ENCODE data around the gene KCNJ10. TPM values are rescaled to one million over a fixed set of nuclear protein-coding genes. Genes with fewer than 3 reads are reported as not detected.

The KCNJ10 gene
- total RNA-seq, 1 donor from 2014 or later = not detected

DNA sequence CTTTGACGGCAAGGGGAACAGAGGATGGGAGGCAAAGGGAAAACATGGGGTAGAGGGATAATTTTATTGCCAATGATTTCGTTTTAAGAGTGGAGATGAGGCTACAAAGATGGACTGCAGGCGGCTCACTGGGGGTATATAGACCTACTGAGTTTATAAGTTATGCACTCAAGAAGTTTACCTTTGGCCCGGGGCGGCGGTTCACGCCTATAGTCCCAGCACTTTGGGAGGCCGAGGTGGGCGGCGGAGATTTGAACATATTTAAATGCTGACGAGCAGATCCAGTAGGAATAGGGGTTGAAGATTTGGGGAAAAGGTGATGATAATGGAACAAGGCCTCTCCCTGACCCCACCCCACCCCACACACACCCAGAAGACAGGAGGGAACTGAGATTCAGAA, 107.8 kb downstream of the KCNJ10 start:
- no peak for DNase-seq (ENCODE audit: low spot score)
- TF ChIP-seq, protein P1, sequence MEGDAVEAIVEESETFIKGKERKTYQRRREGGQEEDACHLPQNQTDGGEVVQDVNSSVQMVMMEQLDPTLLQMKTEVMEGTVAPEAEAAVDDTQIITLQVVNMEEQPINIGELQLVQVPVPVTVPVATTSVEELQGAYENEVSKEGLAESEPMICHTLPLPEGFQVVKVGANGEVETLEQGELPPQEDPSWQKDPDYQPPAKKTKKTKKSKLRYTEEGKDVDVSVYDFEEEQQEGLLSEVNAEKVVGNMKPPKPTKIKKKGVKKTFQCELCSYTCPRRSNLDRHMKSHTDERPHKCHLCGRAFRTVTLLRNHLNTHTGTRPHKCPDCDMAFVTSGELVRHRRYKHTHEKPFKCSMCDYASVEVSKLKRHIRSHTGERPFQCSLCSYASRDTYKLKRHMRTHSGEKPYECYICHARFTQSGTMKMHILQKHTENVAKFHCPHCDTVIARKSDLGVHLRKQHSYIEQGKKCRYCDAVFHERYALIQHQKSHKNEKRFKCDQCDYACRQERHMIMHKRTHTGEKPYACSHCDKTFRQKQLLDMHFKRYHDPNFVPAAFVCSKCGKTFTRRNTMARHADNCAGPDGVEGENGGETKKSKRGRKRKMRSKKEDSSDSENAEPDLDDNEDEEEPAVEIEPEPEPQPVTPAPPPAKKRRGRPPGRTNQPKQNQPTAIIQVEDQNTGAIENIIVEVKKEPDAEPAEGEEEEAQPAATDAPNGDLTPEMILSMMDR (IDR thresholded peaks at IDR 0.05; ENCODE audit: unreplicated experiment) = no peak
- H3K36me3 Mint-ChIP-seq (ENCODE audit: low read depth, unreplicated experiment) = no peaks in the 10 kb centered on the region
- H3K27me3 Mint-ChIP-seq (ENCODE audit: unreplicated experiment) = peaks cover 2% of the 10 kb centered on the region
- no peak overlapping the region for H3K27ac Mint-ChIP-seq (ENCODE audit: unreplicated experiment)
- no peaks in the 10 kb centered on the region for H3K9me3 Mint-ChIP-seq (ENCODE audit: unreplicated experiment)
- peaks cover 6% of the 10 kb centered on the region for H3K4me1 Mint-ChIP-seq (ENCODE audit: unreplicated experiment)
- no peak overlapping the region for H3K4me3 Mint-ChIP-seq (ENCODE audit: unreplicated experiment)

DNA sequence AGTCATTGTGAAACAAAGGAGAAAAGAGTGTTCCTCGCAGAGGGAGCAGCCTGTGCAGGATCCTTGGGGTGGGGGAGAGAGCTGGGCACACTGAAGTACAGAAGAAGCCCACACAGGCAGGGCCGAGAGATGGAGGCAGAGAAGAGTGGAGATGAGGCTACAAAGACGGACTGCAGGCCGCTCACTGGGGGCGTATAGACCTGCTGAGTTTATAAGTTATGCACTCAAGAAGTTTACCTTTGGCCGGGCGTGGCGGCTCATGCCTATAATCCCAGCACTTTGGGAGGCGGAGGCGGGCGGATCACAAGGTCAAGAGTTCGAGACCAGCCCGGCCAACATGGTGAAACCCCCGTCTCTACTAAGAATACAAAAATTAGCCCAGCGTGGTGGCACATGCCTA, 108.3 kb downstream of the KCNJ10 start:
- Mint-ChIP-seq H3K4me3 (ENCODE audit: unreplicated experiment) (no peak overlapping the region), H3K36me3 (ENCODE audit: low read depth, unreplicated experiment) (no peaks in the 10 kb centered on the region), H3K4me1 (ENCODE audit: unreplicated experiment) (peaks cover 6% of the 10 kb centered on the region), H3K9me3 (ENCODE audit: unreplicated experiment) (no peaks in the 10 kb centered on the region), H3K27me3 (ENCODE audit: unreplicated experiment) (peaks cover 2% of the 10 kb centered on the region), H3K27ac (ENCODE audit: unreplicated experiment) (no peak overlapping the region)
- TF ChIP-seq, protein P1 (IDR thresholded peaks at IDR 0.05; ENCODE audit: unreplicated experiment) = no peak
- no peak for DNase-seq (ENCODE audit: low spot score)

DNA sequence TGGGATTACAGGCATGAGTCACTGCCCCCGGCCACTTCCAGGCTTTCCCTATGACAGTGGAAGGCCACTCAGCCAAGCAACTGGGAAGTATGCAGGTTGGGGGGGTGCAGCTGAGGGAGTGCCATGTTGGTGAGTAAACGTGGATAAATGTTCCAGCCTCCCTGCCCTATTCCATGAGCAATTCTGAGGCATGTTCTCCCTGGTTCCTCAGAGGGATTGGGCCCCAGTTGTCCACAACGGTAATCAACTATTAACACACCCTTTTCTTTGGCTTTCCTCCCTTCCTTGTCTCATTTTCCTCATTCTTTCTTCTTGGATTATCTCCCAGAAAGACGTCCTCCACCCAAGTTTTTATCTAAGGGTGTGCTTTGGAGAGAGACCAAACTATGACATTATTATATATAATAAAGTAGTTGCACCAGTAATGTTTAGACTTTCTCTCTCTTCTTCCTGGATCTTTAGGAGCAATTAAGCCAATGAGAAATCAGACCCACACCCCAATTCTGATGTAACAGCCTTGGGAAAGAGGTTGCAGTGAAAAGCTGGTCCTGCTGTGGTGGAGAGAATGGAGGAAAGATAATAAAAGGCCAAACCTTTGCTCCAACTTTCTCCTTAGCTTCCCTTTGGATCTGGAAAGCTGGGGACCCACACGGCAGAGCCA, 109.1 kb downstream of the KCNJ10 start:
- no peak for DNase-seq (ENCODE audit: low spot score)
- peaks cover 6% of the 10 kb centered on the region for H3K4me1 Mint-ChIP-seq (ENCODE audit: unreplicated experiment)
- H3K27ac Mint-ChIP-seq (ENCODE audit: unreplicated experiment) = no peak overlapping the region
- no peaks in the 10 kb centered on the region for H3K9me3 Mint-ChIP-seq (ENCODE audit: unreplicated experiment)
- peaks cover 2% of the 10 kb centered on the region for H3K27me3 Mint-ChIP-seq (ENCODE audit: unreplicated experiment)
- no peaks in the 10 kb centered on the region for H3K36me3 Mint-ChIP-seq (ENCODE audit: low read depth, unreplicated experiment)
- H3K4me3 Mint-ChIP-seq (ENCODE audit: unreplicated experiment) = no peak overlapping the region
- TF ChIP-seq, protein P1 (IDR thresholded peaks at IDR 0.05; ENCODE audit: unreplicated experiment) = no peak

DNA sequence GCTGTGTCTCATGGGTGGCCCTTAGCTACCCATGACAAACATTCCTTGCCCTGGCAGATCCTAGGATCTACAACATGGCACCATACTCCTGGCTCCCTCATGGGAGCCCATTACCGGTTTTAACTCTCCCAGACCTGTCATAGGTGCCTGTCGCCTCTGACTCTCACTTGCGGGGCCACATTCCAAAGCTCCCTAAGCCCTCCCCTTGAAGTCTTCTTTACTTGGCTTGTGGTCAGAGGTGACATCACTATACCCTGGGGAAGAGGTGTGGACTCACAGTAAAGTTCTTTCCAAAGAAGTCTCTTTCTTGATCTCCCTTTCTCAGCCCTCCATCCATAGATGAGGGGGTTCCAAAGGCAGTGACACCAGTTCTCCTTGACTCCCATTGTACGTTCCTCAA, 110.5 kb downstream of the KCNJ10 start:
- H3K4me3 Mint-ChIP-seq (ENCODE audit: unreplicated experiment) = no peak overlapping the region
- H3K27ac Mint-ChIP-seq (ENCODE audit: unreplicated experiment) = no peak overlapping the region
- TF ChIP-seq, protein P1 (IDR thresholded peaks at IDR 0.05; ENCODE audit: unreplicated experiment) = no peak
- H3K36me3 Mint-ChIP-seq (ENCODE audit: low read depth, unreplicated experiment) = no peaks in the 10 kb centered on the region
- peaks cover 3% of the 10 kb centered on the region for H3K4me1 Mint-ChIP-seq (ENCODE audit: unreplicated experiment)
- DNase-seq (ENCODE audit: low spot score) = no peak
- no peaks in the 10 kb centered on the region for H3K9me3 Mint-ChIP-seq (ENCODE audit: unreplicated experiment)
- peaks cover 2% of the 10 kb centered on the region for H3K27me3 Mint-ChIP-seq (ENCODE audit: unreplicated experiment)

DNA sequence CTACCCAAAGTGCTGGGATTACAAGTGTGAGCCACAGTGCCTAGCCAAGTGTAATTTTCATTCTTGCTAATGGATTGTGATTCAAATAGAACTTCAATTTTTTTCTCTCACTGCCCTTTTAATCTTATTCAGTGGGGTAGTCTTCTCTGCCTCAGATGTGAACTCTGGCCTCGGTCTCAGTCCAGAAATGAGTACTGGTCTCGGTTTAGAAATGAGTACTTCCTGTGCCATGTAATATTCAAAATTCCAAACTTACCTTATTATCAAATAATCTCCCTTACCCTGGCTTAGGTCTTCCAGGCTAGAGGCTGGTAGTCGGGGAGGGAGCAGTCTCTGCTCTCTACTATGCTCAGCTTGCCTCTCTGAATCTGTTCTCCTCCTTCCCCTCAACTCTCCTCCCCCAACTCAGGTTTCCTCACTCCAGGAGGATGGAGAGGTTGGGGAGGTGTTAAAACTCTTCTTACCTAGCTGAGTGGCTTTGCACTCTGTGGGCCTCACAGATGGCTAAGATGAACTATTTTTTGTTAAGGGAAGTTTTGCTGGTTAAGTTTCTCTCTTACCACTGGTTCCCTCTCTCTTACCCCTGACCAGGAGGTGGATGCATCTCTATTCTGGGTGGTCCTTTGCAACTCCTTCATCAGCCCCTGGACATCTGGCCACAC, 111.1 kb downstream of the KCNJ10 start:
- H3K36me3 Mint-ChIP-seq (ENCODE audit: low read depth, unreplicated experiment) = no peaks in the 10 kb centered on the region
- no peak overlapping the region for H3K4me3 Mint-ChIP-seq (ENCODE audit: unreplicated experiment)
- TF ChIP-seq, protein P1 (IDR thresholded peaks at IDR 0.05; ENCODE audit: unreplicated experiment) = no peak
- H3K9me3 Mint-ChIP-seq (ENCODE audit: unreplicated experiment) = no peaks in the 10 kb centered on the region
- DNase-seq (ENCODE audit: low spot score) = no peak
- H3K4me1 Mint-ChIP-seq (ENCODE audit: unreplicated experiment) = peaks cover 3% of the 10 kb centered on the region
- H3K27ac Mint-ChIP-seq (ENCODE audit: unreplicated experiment) = no peak overlapping the region
- peaks cover 2% of the 10 kb centered on the region for H3K27me3 Mint-ChIP-seq (ENCODE audit: unreplicated experiment)
